ENCODE measurements around the gene OLFML2A.

Gene OLFML2A

GRCh38 chr9:124863371-124863871 lies 86.5 kb downstream of the OLFML2A start:
- CTCF ChIA-PET = interaction anchor here (0.7 to 3.6 kb wide), 6 partner anchors 11 to 1085 kb away, joined by 3 to 24 read pairs (median 12); partner anchors contain the start of genes NR6A1 and WDR38
- TF ChIP-seq ZNF239 (tag by site-specific recombination; IDR thresholded peaks at IDR 0.05) (no peak), ZBTB8A (tag by site-specific recombination; IDR thresholded peaks at IDR 0.05) (no peak), ZNF23 (tag by site-specific recombination; IDR thresholded peaks at IDR 0.05; ENCODE audit: borderline replicate concordance) (no peak), ZFP37 (tag by site-specific recombination; IDR thresholded peaks at IDR 0.05) (no peak), ZNF473 (tag by site-specific recombination; IDR thresholded peaks at IDR 0.05) (no peak)
- TF ChIP-seq, protein P1, sequence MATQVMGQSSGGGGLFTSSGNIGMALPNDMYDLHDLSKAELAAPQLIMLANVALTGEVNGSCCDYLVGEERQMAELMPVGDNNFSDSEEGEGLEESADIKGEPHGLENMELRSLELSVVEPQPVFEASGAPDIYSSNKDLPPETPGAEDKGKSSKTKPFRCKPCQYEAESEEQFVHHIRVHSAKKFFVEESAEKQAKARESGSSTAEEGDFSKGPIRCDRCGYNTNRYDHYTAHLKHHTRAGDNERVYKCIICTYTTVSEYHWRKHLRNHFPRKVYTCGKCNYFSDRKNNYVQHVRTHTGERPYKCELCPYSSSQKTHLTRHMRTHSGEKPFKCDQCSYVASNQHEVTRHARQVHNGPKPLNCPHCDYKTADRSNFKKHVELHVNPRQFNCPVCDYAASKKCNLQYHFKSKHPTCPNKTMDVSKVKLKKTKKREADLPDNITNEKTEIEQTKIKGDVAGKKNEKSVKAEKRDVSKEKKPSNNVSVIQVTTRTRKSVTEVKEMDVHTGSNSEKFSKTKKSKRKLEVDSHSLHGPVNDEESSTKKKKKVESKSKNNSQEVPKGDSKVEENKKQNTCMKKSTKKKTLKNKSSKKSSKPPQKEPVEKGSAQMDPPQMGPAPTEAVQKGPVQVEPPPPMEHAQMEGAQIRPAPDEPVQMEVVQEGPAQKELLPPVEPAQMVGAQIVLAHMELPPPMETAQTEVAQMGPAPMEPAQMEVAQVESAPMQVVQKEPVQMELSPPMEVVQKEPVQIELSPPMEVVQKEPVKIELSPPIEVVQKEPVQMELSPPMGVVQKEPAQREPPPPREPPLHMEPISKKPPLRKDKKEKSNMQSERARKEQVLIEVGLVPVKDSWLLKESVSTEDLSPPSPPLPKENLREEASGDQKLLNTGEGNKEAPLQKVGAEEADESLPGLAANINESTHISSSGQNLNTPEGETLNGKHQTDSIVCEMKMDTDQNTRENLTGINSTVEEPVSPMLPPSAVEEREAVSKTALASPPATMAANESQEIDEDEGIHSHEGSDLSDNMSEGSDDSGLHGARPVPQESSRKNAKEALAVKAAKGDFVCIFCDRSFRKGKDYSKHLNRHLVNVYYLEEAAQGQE (tag by site-specific recombination; IDR thresholded peaks at IDR 0.05) = no peak
- H3K27ac ChIP-seq (ENCODE audit: extremely low read depth, low read depth, low read length) = no peak overlapping the region; the same call in 1 of the 2 replicates
- H3K4me1 ChIP-seq (ENCODE audit: control insufficient read depth, insufficient read depth, low read length) = peaks cover 4% of the 10 kb centered on the region; the same call in 1 of the 2 replicates
- no peak overlapping the region for H3K4me3 ChIP-seq (ENCODE audit: low read depth, low read length)
- no peaks in the 10 kb centered on the region for H3K9me3 ChIP-seq (ENCODE audit: control insufficient read depth, insufficient read depth, low read depth, low read length)
- peaks cover 4 to 30% of the 10 kb centered on the region in 2 experiments; a peak in 2 of 3 replicates for H3K36me3 ChIP-seq (ENCODE audit: control insufficient read depth in 2 of 2, insufficient read depth in 1 of 2, low read length in 2 of 2)
- POLR2A ChIA-PET = interaction anchor here (1.3 kb wide), 1 partner anchor 280 kb away, joined by 3 read pairs; the partner anchor contains the start of gene SCAI

Measured in HEK293 (cell line).